Brain microvascular endothelial cell (primary cell): Measurements from ENCODE around the gene PON2.

Experiments used
- DNase-seq: peaks from one replicate; pipeline ENCODE4 v3.0.0-alpha.2; 2020
- H3K27ac ChIP-seq: fragments of 250-450 bp; sonication (Bioruptor Pico); 2 replicates; pipeline ENCODE4 v1.5.1; 2020; ENCODE audit warnings: mild to moderate bottlenecking, moderate library complexity
- H3K27me3 ChIP-seq: fragments of 250-450 bp; sonication (Bioruptor Pico); replicated peaks from 2 replicates; pipeline ENCODE4 v1.5.1; 2020; ENCODE audit warnings: mild to moderate bottlenecking
- H3K36me3 ChIP-seq: fragments of 250-450 bp; sonication (Bioruptor Pico); replicated peaks from 2 replicates; pipeline ENCODE4 v1.5.1; 2020; ENCODE audit warnings: mild to moderate bottlenecking
- H3K4me3 ChIP-seq: 2 replicates; pipeline ENCODE4 v1.5.1; 2011; ENCODE audit warnings: low read depth, mild to moderate bottlenecking, control low read depth, low read length, moderate library complexity
- CTCF ChIP-seq: IDR thresholded peaks from 2 replicates; pipeline ENCODE4 v1.5.1; 2011; ENCODE audit warnings: low read depth, mild to moderate bottlenecking, moderate library complexity, low read length, control low read depth, inconsistent platforms; ENCODE audit errors: missing control alignments
- in situ Hi-C: cut with HindIII; loops from 2 replicates; pipeline ENCODE4 v1.10.0; 2017; ENCODE audit warnings: low sequenced_read_pairs, low pct_ligation_motif_present

The PON2 gene

GRCh38 chr7:95436407-95436806 is 1.6 kb upstream of the PON2 start:
- TF ChIP-seq CTCF, result no peak
- Histone ChIP-seq H3K27me3 (no peaks in the 10 kb centered on the region), H3K27ac (no peak overlapping the region), H3K4me3 (no peak overlapping the region), H3K36me3 (no peaks in the 10 kb centered on the region)
- in situ Hi-C loops, result no loop called here
- DNase-seq, result no peak

GRCh38 chr7:95435422-95435780 is 573 bp upstream of the PON2 start:
- peak overlapping the region; percentile 68 for H3K4me3 ChIP-seq
- no peaks in the 10 kb centered on the region for H3K27me3 ChIP-seq
- in situ Hi-C loops, result no loop called here
- peak overlapping the region; percentile 97 for H3K27ac ChIP-seq
- DNase-seq, result no peak
- TF ChIP-seq CTCF, result no peak
- H3K36me3 ChIP-seq, result no peaks in the 10 kb centered on the region

GRCh38 chr7:95433952-95434556 is 774 bp downstream of the PON2 start:
- no peaks in the 10 kb centered on the region for H3K27me3 ChIP-seq
- in situ Hi-C loops, result no loop called here
- no peak for TF ChIP-seq CTCF
- peak overlapping the region; percentile 97 for H3K27ac ChIP-seq
- no peak for DNase-seq
- H3K4me3 ChIP-seq, result peak overlapping the region; percentile 68
- no peaks in the 10 kb centered on the region for H3K36me3 ChIP-seq

- no peak overlapping the region for H3K4me3 ChIP-seq
- no peaks in the 10 kb centered on the region for H3K27me3 ChIP-seq
- TF ChIP-seq CTCF, result no peak
- no peak overlapping the region for H3K27ac ChIP-seq
- H3K36me3 ChIP-seq, result no peaks in the 10 kb centered on the region
- no peak for DNase-seq
- in situ Hi-C loops, result no loop called here
Observed at GRCh38 chr7:95433129-95433528, 1.7 kb downstream of the PON2 start.

- no peak for TF ChIP-seq CTCF
- DNase-seq, result no peak
- Histone ChIP-seq H3K36me3 (no peaks in the 10 kb centered on the region), H3K4me3 (no peak overlapping the region), H3K27ac (no peak overlapping the region), H3K27me3 (no peaks in the 10 kb centered on the region)
- in situ Hi-C loops, result no loop called here
Observed at GRCh38 chr7:95432606-95433005, 2.2 kb downstream of the PON2 start.

GRCh38 chr7:95430864-95431263 is 4.0 kb downstream of the PON2 start:
- Histone ChIP-seq H3K27me3 (no peaks in the 10 kb centered on the region), H3K4me3 (no peak overlapping the region), H3K36me3 (no peaks in the 10 kb centered on the region), H3K27ac (peak overlapping the region; percentile 3)
- in situ Hi-C loops, result no loop called here
- peak; percentile 64 for DNase-seq
- no peak for TF ChIP-seq CTCF
